UCSD-AML1 (cell line): Measurements from ENCODE around the gene FBN1.

ENCODE experiments used
- DNase-seq: peaks from one replicate; lab custom pipeline; 2025; ENCODE audit not compliant: unreplicated experiment; lab: John Stamatoyannopoulos, UW

FBN1 gene

DNA sequence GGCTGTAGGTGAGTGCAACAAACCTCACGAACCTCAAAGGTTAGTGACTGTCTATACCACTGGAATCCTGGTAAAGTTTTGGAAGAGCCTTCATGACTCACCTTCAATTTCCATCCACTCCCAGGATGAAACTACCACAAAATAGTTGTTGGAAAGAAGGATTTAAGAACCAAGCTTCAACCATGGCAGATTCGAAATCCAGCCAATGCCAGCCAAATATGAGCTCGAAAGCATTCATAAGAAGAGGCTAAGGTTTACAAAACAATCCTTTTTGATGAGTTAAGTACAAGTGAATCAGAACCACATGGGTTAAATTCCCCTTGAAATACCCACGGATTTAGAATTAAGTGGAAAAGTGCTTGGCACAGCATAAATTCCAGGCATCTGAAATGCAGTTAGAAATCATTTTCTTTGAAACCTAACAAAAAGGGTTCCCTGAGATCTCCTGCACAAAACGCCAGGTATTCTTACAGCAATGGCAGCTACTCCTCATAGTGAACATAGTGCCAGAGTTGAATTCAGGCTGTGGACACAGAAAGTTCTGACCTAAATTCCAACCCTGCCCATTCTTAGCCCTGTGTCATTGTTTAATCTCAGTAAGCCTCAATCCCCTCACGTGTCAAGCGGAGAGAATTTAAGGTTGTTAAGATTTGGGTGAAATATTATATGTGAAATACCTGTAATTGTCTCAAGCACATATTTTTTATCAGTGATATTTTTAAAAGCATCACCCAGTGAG is 89.2 kb downstream of the FBN1 start:
- no peak for DNase-seq

DNA sequence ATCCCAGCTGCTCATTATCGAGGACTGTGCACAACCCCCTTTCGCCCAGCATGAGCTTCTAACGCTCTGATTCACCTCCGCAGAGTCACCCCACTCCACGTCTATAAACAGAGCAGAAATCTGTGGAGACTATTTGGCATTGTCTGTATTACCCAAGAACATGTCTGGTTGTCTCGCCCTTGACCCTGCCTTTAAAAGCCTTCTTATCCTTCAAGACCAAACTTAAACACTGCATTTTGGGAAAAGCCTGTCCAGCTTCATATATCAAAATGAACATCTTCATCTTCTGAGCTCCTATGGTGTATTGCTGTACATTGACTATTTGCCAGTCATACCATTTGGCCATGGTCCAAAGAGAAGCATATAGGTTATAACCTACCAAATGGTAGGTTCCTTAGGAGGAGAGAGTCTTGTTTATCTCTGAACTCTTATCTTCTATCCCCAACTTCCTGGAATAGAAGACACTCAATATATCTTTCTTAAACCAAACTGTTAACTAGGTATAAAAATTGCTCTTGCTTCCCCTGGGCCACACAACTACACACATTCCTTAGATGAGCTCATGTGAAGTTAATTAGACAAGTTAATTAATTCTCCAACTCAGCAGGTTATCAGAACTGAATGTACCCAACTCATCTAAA is 90.1 kb downstream of the FBN1 start:
- no peak for DNase-seq

DNA sequence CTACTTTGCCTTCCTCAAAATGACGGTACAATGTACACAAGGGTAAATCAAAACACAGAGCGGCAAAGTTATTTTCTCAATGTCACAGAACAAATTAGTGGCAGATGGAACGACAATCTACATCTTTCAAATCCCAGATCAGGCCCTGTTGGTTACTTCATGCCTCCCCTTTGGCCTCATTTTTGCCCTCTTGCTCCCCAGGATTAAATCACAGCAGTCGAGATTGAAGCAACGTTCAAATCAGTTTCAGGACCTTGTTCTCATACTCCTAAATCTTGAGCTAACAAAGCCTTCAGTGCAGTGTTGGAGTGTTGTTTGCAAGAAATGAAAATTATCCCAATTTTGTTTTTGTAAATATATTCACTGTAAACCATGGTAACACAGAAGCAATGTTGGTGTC is 91.4 kb downstream of the FBN1 start:
- no peak for DNase-seq

DNA sequence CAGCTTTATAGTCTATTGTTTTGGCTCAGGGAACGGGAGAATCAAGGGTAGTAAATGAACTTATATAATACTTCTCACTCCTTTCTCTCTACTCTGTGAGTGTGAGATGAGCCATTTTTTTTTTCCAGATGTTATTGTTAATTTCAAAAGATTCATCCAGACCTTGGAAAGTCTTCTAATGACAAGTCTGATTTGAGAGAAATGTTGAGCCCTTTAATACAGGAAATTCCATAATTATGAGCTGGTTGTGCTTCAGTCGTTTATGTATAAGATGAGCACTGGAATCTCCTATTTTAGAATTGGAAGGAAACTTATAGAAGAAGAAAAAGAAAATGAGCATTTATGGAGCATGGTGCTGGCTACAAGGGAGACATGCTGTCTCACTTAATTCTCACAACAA is 92.0 kb downstream of the FBN1 start:
- no peak for DNase-seq

DNA sequence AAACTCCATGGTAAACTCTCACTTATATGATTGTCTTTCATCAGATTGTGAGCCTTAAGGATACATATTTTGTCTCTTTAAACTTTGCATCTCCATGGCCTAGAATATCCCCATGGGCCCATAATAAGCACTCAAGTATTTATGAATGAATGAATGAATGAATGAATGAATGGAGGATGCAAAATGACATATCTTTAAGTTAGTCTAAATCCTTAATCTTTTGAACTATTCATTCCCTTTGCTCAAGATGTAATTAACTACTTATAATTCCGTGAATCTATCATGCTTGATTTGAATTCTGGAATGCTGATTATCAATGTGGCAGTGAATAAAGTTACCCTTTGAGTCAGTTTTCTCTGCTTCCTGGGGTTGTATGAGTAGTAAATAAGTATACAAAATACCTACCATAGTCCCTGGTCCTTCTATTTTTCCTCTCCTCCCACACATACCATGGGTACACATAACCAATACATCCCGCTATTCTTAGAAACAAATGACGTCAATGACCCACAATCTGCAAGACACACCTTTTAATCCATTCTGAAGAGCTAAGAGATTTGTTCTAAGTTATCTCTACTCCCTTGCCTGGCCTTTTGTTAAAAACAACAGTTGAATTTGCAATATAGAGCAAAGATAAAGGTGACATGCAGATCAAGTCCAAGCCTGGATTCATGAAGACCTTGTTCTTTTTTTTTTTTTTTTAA is 94.5 kb downstream of the FBN1 start:
- no peak for DNase-seq

DNA sequence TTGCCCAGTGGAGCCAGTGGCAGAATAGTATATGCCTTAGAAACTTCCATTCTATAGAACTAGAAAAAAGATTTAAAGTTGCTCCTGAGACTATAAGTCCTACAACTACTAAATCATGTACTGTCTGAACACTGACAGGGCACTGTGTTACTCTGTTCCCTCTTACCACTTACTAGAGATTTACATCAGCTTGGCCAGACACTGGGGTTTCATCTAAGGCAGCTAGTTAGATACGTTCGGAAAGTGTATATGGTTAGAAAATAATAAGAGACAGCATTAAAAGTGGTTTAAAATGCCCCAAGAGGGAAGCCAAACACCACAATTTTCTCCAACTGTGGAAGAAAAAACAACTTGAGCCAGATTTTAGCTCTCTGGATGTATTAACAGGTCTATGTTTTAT is 97.1 kb downstream of the FBN1 start:
- no peak for DNase-seq

DNA sequence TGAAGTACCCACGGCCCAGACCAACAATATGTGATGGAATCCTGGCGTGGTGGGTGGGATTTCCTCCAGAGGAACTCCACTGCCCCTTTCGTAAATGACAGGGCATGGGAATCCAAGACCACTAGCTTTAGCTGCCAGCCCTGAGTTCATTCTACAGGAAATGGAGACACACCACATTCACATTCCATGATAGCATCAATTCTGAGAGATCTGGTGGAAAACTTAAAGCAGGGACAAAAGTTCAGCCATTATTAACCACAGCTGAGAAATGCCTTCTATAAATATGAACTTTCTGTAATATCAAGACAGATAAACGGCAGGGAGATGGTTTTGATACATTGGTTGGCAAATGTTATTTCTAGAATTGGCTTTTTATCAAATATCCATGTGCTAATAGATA is 98.2 kb downstream of the FBN1 start:
- DNase-seq = no peak

DNA sequence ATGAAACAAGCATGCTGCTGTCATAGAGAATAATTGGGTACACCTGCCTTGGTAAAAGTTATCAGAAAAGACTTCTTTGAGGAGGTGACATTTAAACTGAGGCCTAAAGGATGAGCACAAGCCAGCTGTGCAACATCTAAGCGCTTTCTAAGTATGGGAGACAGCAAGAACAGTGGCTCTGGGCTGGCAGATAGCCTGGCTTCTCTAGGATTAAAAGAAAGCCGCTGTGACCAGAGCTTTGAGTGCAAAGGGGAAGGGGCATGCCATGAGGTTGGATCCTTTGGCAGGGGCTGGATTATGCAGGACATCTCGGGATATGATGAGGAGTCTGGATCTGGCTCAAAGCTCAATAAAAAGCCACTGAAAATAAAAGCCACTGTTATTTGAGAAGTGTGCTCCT is 99.2 kb downstream of the FBN1 start:
- no peak for DNase-seq

DNA sequence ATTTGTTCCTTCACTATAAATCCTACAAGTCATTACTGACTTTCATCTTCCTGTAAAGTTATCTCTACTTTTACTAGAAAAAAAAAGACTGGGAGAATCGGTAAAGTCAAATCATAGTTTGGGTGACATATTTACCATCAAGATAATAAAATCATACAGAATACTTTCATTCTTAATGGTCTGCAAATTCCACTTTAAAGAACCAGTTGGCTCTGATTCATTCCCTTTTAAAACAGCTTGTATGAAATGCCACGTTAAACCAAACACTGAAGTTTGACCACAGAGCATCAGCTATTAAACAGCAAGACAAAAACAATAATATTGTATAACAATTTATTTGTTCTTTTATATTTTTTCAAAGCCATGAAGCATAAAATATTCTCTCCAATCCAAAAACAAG is 100.7 kb downstream of the FBN1 start:
- no peak for DNase-seq

DNA sequence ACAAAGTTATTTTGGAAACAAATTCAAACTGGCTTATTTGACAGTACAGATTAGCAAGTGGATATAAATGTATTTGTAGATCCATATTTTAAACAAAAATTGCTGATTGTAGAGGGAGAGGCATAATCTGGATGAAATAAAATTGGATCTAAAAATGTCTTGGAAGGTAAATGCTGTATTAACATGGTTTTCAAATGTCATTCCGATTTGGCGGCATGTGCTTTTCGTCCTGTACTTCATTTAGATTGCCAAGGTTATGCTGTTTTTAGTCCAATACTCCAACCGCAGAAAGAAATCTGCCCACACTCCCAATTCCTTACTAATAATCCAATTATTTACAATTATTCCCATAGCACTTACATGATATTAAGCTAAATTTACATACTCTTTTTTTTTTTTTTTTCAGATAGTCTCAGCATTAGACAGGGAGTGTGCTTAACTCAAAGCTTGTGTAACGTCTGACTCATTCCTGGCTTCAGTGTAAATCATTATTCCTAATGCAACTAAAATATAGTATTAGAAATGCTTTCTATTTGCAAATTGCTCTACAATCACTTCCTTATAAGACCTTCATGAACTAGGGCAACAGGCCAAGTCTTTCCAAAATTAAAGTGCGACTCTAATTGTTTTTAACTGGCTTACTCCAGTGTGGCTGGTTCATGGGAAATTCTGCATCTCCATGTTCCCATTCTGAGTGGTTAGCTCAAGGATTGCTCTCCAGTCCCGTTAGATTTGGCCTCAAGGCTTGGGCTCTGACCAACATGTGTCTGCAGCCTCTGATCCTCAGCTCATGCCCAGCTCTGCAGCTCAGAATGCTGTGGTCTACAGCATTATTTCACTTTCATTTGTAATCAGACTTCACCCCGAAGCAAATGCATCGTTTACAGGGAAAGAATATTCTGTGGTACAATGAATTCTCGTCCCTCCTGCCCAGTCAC is 103.9 kb downstream of the FBN1 start:
- no peak for DNase-seq

DNA sequence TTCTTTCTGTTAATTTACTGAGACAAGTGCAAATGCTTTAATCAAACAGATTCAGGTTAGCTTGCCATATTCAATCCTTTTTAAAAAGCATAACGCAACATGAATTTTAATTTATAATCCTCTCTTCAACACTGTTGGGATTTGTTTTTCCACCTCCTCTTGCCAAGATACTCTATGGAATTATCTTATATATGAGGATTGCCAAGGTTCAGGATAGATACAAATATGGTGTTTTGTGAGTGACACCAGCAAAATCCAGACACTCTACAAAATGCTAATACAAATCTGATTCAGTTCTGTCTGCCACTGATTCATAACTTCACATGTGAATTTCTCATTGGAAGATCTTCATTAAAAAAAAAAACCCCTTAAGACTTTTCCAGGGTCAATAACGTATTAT is 104.8 kb downstream of the FBN1 start:
- DNase-seq = no peak

DNA sequence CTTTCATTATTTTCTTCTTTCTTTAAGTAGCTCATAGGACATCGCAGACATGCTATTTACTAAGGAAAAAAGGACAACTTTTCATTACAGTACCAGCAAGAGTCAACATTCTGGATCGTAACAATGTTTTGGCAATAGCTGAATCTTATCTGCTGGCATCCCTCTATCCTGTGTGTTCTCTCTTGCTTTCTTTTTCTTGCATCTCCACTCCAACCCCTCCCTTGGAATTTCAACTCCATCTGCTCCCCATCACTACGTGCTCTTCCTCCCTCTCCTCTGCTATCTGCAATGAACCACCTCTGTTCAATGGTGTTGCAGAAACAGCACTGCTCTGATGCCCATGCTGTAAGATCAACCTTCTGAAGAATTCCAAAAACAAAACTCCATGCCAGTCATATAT is 106.6 kb downstream of the FBN1 start:
- DNase-seq = no peak

DNA sequence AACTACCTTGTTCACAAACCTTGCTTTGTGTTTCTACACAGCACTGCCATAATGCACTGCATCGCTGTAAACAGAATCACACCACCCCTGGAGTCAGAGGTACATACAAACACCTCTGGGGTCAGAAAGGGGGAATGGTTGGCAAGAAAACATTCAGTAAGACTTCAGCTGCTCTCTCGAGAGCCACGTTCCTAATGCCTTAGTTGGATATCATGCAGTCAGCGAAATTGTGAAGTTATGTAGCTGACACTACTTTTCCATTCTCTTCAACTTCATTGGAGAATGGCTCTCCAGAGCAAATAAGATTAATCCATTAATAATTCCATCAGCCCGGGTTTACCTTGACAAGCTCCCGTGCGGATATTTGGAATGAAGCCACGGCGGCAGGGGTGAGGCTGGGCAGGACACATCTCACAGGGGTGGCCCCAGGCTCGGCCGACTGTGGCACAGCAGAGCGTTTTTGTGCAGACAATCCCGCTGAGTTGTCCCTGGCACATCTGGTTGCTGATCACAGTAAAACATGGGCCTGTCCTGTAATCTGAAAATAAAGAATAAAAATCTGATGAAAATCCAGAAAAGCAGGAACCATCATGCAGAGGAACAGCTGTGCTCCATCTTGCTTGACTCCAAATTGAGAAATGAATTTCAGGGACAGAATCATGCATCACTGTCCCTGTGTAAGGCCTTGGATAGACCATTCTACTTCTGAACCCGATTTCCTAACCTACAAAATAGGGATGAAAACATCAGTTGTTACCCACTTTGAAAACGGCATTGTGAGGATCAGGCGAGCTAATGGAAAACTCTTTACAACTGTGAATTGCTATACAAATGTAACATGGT is 108.0 kb downstream of the FBN1 start:
- no peak for DNase-seq

DNA sequence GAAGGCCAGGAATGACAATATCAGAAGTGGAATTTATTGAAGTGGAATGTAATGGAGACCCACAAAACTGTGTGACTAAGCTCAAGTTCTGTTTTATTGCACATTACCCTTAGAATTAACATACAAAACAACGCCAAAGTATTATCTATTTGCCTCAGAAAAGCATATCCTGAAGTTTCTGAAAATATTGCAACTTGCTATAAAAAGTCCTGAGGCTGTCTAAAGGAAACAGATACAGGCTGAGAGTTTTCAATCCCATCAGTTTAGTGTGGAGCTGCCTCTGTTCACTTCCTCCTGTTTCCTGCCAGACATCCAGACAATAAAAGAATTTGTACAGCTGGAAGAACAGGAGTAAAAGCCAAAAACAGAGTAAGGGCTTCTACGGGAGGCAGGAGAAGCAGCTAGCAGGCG is 108.8 kb downstream of the FBN1 start:
- no peak for DNase-seq

DNA sequence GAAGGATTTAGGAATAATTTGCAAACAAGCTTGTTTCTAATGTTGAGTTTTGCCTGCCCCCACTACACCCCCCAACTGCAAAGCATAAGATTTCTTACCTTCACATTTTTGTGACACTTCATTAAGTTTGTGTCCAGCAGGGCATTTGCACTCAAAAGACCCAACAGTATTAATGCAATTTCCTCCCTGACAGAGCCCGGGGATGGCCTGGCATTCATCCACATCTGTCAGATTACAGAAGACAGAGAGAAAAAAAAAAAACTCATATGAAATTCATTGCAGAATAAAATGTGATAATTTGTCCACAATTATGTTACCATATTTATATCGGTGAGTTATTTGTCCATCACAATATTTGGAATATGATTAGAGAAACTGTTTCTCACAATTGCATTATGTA is 111.5 kb downstream of the FBN1 start:
- no peak for DNase-seq

DNA sequence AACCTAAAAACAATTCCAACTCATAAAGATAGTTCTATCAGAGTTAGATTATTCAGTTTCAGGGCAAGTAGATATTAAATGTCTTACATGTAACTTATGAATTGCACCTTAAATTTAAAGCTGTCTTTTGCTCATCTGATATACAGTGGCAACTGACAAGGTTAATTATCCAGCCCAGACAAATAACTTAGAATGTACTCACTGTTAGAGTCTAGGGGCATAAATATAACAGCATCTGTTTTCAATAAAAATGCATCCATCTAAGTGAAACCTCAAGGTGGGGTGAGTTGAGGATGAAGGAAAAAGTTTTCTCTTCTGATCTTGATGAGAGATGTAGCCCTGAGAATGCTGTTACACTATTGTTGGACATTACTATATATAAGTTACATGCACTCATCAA is 112.6 kb downstream of the FBN1 start:
- no peak for DNase-seq

DNA sequence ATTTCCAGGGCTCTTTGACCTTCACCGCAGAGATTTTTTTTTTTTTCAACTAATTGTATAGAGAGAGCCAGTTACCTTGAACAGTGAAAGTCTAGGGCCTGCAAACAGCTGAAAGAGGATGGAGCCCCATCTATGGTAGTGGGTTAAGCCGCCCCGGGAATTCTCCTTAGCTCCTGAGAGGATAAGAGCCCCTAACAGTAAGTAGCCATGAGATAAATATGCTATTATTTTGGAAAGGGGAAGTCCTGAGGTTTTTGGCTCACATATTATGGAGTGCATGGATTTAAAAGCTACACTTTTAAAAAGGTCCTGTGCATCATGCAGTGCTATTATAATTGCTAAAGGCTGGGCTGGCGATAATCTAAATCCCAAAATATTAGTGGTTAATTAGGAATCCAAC is 115.0 kb downstream of the FBN1 start:
- no peak for DNase-seq

DNA sequence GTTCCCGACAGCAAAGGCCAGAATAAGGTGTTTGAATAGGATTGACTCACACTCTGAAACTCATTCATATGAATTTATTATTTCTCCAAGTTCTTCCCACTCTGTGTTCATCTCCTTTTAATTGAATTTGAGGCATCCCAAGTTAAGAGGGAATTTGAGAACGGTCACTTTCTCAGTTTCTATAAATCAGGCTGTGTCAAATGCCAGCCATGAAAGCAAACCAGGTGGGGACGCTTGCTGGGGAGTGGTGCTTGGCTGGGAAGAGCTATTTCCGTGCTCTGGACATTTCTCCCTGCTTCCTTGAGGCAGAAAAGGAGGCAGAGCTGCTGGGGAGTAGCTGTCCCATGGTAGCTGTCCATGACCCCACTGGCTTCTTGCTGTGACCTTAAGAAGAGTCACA is 116.6 kb downstream of the FBN1 start:
- no peak for DNase-seq

DNA sequence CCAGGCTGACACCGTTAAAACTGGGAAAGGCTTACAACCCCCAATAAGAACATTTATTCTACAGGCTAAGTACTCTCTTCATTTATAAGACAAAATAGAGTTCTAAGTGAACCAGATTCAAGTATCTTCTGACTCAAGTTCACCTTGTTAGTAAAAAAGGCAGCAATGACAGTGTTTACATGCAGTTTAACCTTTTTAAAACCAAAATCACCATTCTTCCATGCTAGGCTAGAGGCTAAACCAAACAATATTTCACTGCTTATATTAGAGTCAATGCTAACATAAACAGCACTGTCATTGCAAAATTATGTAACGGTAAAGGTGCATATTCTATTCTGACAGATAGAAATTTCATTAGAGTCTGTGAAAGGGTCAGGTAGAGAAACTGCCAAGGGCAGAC is 118.0 kb downstream of the FBN1 start:
- no peak for DNase-seq

DNA sequence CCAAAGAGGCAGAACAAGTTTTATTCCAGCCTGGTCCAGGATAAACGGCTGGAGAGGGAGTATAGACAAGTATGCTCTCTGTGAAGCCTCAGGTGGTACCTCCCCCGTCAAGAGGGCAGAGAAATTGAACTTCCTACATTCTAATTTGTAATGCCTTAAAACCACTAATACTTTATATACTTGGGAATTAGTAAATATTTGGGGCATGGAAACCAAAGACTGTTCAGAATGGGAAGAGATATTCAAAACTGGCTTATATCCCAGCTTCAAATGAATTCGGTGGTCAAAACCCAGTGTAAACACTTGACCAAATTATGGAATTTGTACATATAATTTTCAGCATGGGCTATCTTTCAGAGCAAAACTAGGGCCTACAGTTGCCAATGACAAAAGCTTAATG is 122.6 kb downstream of the FBN1 start:
- no peak for DNase-seq
